ENCODE results near the gene SEMA3B.
A peak's percentile ranks its signal among the peaks of the same experiment; 100 is the strongest.
"Not testable (repeated sequence)": the region's sequence is repeated elsewhere in the genome, so short reads cannot be mapped to it uniquely, and the experiment has no call there.

Gene SEMA3B

DNA sequence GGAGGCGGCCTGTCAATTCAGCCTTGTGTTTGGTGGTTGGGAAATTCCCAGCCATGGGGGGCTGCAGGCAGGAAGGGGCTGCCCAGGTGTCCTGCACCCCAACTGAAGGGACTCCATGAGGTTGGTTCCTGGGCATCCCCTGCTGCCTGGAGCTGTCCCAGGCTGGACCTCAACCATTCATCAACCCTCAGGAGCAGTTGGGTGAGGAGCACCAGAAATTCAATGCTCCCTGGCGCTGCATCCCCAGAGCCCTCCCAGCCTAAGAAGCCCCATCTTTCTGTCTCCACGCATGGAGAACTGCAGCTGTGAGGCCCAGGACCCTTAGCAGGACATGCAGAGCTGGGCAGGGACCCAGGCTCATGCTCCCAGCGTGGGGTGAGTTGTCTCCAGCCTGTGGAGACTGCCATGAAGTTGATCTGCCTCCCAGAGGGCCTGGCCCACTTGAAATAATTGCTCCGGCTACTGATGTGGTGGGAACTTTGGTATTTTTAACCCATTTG, 8.0 kb upstream of the SEMA3B start:
- H3K27ac ChIP-seq, result peak overlapping the region; percentile 93
- TF ChIP-seq, protein P1, sequence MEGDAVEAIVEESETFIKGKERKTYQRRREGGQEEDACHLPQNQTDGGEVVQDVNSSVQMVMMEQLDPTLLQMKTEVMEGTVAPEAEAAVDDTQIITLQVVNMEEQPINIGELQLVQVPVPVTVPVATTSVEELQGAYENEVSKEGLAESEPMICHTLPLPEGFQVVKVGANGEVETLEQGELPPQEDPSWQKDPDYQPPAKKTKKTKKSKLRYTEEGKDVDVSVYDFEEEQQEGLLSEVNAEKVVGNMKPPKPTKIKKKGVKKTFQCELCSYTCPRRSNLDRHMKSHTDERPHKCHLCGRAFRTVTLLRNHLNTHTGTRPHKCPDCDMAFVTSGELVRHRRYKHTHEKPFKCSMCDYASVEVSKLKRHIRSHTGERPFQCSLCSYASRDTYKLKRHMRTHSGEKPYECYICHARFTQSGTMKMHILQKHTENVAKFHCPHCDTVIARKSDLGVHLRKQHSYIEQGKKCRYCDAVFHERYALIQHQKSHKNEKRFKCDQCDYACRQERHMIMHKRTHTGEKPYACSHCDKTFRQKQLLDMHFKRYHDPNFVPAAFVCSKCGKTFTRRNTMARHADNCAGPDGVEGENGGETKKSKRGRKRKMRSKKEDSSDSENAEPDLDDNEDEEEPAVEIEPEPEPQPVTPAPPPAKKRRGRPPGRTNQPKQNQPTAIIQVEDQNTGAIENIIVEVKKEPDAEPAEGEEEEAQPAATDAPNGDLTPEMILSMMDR (conservative IDR thresholded peaks at IDR 0.05), result no peak

DNA sequence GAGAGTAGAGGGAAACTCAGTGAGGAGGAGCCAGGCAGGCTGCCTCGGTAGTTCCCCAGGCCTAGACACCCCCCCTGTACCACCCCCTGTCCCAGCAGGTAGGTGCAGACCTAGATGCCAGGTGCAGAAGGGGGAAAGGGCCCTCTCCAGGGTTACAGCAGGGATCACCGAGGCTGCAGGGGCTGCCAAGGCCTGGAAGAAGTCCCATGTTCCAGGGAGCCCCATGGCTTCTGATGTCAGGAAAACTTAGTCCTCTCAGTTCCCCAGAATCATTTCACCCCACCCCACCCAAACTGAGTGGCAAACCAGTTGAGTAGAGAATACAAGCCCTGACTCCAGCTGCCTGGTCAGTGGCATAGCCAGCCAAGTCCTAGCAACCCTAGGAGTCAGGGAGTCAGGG, 7.4 kb upstream of the SEMA3B start:
- peak overlapping the region; percentile 93; the same call in 1 of the 2 replicates for H3K27ac ChIP-seq
- TF ChIP-seq, protein P1 (conservative IDR thresholded peaks at IDR 0.05), result no peak

DNA sequence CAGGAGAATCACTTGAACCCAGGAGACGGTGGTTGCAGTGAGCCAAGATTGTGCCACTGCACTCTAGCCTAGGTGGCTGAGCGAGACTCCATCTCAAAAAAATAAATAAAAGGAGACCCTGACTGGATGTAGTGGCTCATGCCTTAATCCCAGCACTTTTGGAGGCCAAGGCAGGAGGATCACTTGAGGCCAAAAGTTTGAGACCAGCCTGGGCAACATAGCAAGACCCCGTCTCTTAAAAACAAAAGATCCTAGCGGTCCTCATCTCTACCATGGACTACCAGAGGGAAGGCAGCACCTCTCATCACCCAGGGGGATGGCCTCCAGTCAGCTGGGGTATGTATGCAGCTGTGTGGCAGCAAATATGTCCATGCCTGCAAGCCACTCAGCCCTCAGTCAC, 6.7 kb upstream of the SEMA3B start:
- H3K27ac ChIP-seq, result not testable (repeated sequence)

DNA sequence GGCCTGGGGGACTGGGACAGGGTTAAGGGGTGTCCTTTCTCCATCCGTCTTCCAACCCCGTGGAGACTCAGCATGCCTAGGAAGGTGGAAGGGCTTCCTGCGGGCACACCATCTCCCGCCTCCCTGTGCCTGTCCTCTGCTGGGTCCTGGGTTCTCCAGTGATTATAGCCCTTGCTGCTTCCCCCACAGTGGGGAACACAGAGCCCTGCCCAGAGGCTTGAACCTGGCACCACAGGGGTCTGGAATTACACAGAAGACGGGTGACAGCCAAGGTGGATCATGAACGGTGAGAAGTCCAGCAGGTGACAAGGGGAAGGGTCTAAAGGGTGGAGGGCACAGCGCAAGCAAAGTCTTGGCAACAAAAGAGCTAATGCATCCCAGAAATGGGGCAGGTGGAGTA, 6.2 kb upstream of the SEMA3B start:
- no peak overlapping the region for H3K27ac ChIP-seq
- TF ChIP-seq, protein P1 (conservative IDR thresholded peaks at IDR 0.05), result no peak

DNA sequence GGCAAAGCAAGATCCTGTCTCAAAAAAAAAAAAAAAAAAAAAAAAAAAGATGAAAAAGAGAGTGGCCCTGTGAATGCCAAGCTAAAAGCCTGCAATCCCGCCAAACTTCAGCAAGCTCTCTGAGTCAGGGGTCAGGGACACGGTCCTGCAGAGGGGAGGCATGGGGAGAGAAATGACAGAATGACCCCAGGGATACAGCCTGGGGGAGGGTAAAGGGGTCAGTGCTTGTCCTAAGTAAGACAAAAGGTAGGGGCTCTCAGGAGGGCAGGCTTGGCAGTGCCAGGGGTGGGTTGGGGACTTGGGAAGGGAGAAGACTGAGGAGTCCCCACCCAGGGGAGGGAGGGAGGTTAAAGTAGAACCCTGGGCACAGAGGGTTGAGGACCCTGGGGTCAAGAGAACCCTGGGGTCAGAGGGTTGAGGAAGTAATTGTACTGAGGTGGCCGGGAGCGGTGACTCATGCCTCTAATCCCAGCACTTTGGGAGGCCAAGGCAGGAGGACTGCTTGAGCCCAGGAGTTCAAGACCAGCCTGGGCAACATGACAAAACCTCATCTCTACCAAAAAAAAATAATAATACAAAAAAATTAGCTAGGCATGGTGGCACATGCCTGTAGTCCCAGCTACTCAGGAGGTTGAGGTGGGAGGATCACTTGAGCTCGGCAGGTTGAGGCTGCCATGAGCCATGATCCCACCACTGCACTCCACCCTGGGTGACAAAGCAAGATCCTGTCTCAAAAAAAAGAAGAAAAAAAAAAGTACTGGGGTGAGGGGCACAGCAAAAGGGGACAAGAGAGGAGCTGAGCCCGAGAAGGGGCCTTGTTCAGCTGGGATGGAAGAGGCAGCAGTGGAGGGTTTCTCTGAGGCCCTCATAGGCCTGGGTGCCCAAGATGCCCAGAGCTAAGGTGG, 5.2 kb upstream of the SEMA3B start:
- no peak overlapping the region for H3K27ac ChIP-seq
- TF ChIP-seq, protein P1 (conservative IDR thresholded peaks at IDR 0.05), result no peak

DNA sequence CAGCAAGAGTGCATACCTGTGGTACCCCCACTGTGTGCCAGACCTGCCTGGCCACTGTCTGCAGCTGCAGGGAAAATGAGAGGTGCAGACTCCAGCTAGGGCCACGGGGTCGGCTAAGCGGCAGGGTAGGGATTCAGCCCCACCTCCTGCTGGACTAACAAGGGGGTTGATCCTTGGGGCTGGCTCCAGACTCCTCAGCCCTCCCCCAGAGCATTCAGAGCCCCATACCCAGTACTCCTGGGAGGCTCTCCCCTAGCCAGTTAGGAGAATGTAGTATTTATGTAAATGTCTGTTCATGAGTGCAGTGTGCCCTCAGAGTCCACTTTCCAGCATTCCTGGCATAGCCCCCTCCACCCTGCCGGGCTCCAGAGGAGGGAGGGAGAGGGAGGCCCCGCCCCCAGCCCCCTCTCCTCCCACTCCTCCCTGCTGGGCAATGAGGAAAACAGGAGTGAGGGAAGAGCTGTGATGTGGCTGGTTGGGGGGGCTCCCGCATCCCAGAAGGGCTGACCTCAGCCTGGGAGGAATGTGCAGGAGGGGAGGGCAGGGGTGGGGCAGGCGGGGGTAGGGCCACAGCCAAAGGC, 4.5 kb upstream of the SEMA3B start:
- H3K27ac ChIP-seq, result no peak overlapping the region
- TF ChIP-seq, protein P1 (conservative IDR thresholded peaks at IDR 0.05), result no peak

DNA sequence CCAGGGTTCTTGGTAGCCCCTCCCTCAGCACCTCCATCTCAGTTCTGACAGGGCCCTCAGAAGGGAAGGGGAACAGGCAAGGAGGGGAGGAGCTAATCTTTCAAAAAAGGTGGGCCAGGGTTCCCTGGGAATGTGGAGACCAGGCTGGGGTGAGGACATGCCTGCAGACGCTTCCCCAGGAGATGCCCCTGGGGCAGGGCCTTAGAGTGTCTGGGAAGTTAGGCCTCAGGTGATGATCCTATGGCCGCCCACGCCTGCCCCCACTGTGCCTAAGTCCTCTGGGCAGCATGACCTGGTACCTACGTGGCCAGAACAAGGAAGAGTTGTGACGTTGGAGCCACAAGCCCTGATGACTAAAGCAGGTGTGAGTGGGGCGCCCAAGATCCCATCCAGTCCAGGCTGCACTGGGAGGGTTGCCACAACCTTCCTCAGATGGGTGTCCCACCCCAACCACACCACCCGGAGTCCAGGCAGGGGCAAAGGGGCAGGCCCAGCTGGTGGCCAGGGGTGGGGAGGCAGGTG, 3.9 kb upstream of the SEMA3B start:
- TF ChIP-seq, protein P1 (conservative IDR thresholded peaks at IDR 0.05), result no peak
- no peak overlapping the region for H3K27ac ChIP-seq
